Right ventricle myocardium inferior (tissue), 1 donor: ENCODE data around the gene ATF7. TPM values are rescaled to one million over a fixed set of nuclear protein-coding genes. Genes with fewer than 3 reads are reported as not detected.
"Not testable (repeated sequence)": the region's sequence is repeated elsewhere in the genome, so short reads cannot be mapped to it uniquely, and the experiment has no call there.

Experiments used
- ATAC-seq: fragments of 200-7000 bp; cut with Tn5 transposase; one replicate; pipeline ENCODE4 v1.9.1; 2020; ENCODE audit warnings: mild to moderate bottlenecking, moderate library complexity
- DNase-seq: peaks from one replicate; pipeline ENCODE4 v3.0.0; 2021; ENCODE audit errors: missing footprints
- intact Hi-C: fragments of 100-400 bp; cut with DNase I; formaldehyde crosslinking; loops from one replicate; pipeline ENCODE4 v1.11.0; 2022
- total RNA-seq: library from RNA; stranded (reverse); fragmentation: NEBNext Ultra II Directional; extraction: Animal tissue kit (Norgen Biotek cat#: 25700); gene quantifications from one replicate; pipeline ENCODE4 v1.2.1, GENCODE V29; 2021
- donor health status: DM: no; HTN: yes; CAD: no; lungs with severe emphysema.

ATF7 gene
- total RNA-seq, 1 donor from 2014 or later: 39.8 TPM

- ATAC-seq: no peak
- intact Hi-C loops: no loop called here
- no peak for DNase-seq
These were observed 10.5 kb upstream of the ATF7 start for GRCh38 chr12:53636641-53637040.

GRCh38 chr12:53635708-53636107 is 9.5 kb upstream of the ATF7 start:
- DNase-seq, ATAC-seq, intact Hi-C loops: not testable (repeated sequence)

- ATAC-seq (no peak), DNase-seq (no peak)
- intact Hi-C loops: no loop called here
These were observed 5.5 kb upstream of the ATF7 start for GRCh38 chr12:53631721-53632120.

GRCh38 chr12:53627919-53628318 is 1.7 kb upstream of the ATF7 start:
- ATAC-seq: no peak
- no peak for DNase-seq
- intact Hi-C loops: loop anchor here (5.0 kb wide), 1 partner anchor 36 kb away; no protein-coding TSS in a partner anchor

- ATAC-seq (no peak), DNase-seq (no peak)
- intact Hi-C loops: loop anchor here (1.0 to 5.0 kb wide), 3 partner anchors 34 to 82 kb away; partner anchors contain the start of gene ATP5MC2
These were observed 554 bp upstream of the ATF7 start for GRCh38 chr12:53626702-53627169.

DNA sequence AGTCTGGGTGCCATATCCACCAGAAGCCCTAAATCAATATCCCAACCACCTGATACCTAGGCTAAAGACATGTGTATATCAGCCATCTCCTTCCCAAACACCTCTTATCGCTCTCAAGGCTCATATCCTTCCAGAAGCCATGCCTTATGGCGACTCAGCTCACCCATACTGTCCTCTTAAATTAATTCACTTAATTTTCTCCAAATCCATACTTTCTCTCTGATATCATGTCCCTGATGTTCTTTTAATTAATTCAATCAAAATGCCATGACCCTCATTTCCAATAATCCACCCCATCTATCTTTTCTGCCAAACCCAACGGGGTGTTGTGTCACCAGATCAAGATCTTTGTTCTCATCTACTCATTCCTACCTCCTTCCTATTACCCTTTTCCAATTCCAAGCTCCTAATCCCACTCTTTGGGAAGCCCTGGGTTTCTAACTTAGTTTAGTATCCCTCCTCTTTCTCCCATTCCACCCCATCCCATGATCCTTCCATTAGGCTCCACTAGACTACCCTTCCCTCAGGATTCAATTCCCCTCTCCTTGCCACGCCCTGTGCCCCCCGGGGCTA is 723 bp downstream of the ATF7 start:
- ATAC-seq: no peak
- intact Hi-C loops: loop anchor here (2.0 to 5.0 kb wide), 2 partner anchors 33 kb away; no protein-coding TSS in a partner anchor
- no peak for DNase-seq

DNA sequence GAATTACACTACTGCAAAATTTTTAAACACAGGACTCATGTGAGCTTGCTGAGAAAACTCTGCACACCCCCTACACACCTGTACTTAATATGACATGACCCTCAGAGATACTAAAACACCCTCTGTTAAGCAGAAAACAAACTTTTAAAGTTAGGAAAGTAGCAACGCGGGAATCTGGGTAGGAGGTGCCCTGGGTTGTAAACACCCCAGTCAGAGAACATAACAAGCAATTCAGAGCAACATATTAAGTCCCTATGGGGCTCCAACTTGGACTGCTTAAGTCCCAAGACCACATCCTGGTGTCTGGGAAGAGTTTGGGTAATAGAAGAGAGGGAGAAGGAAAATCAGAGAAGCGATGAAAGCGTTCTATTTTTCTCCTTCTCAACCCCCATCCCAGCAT is 1.2 kb downstream of the ATF7 start:
- ATAC-seq (no peak), DNase-seq (no peak)
- intact Hi-C loops: loop anchor here (2.0 to 5.0 kb wide), 2 partner anchors 33 to 34 kb away; no protein-coding TSS in a partner anchor

DNA sequence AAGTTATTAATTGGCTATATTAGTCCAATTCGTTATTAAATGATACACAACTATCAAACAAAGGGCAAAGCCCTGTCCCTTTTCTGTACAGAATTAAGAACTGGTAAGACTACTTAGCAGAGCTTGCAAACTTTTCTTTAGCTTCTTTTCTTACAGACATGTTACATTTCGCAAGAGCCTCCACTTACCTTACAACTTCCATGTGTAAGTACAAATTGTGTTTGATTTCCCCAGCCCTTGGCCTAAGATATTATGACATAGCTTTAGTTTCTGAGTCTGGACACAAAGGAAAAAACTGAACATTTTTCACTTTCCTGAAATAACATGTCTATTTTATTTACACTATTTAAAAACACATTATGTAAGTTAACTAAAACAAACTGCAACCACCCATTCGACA is 1.7 kb downstream of the ATF7 start:
- intact Hi-C loops: loop anchor here (2.0 kb wide), 1 partner anchor 34 kb away; no protein-coding TSS in a partner anchor
- DNase-seq (no peak), ATAC-seq (no peak)

DNA sequence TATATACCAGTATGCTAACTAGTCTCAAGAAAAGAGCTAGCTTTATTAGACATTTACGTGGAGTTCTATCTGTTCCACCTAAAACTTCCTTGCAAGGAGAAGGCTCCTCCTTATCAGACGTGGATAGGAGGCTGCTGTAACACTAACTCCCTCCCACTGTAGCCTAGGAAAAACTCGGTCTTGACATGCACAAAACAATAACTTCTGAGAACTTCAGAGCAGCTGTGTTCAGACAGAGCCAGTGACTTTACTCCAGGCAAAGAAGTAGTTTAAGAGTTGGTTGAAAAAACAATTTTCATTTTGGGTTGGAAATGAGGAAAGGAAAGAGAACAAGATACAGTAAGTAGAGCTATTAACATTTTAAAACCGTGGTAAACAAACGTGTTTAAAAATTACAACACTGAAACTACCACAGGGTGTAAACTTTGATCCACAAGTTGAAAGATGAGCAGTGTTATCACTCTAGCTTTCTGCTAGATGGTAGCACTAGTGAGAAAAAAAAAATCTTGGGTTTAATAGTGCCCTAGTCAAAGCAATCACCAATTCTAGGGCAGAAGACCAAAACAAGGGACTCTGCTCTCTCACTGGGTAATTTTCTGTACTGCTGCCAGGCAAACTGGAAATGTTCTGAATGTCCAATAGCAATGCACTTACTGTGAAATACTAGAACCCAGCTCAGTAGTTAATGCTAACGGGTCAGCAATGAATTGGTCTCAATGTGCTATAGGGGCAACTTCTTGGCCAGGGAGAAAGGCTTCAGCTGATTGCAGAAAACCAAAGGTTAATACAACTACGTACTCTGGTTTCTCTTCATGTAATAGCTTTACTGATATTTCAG is 2.4 kb downstream of the ATF7 start:
- ATAC-seq (no peak), DNase-seq (no peak)
- intact Hi-C loops: loop anchor here (2.0 kb wide), 1 partner anchor 35 kb away; no protein-coding TSS in a partner anchor

DNA sequence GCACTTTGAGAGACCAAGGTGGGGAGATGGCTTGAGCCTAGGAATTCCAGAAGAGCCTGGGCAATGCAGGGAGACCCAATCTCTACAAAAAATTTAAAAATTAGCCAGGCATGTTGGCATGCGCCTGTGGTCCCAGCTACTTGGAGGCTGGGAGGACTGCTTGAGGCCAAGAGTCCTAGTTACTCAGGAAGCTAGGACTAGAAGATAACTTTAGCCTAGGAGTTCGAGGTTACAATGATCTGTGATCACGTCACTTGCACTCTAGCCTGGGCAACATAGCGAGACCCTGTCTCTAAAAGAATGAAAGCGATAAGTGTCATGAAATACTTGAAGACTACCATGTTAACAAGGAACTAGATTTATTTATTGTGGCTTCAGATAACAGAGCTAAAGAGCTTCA is 3.5 kb downstream of the ATF7 start:
- ATAC-seq (no peak), DNase-seq (no peak)
- intact Hi-C loops: no loop called here

- ATAC-seq: no peak
- DNase-seq: no peak
- intact Hi-C loops: no loop called here
These were observed 7.9 kb downstream of the ATF7 start for GRCh38 chr12:53618275-53618674.

DNA sequence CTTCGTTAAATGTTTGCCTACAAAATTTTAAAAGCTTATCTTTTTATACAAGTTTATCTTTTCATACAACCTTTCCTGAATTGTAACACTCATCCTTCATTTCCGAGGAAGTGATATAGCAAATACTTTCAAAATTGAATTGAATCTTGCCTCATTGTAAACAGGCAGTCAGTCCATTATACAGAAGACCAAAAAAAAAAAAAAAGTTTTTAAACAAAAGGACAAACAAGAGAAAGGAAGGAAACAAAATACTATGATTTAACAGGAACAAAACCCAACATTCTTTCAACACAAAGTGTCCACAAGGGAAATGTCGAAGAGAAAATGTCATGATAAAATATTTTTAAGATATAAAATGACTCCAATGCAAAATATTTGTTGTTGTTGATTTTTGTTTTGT is 8.5 kb downstream of the ATF7 start:
- intact Hi-C loops: no loop called here
- ATAC-seq: no peak
- DNase-seq: no peak

DNA sequence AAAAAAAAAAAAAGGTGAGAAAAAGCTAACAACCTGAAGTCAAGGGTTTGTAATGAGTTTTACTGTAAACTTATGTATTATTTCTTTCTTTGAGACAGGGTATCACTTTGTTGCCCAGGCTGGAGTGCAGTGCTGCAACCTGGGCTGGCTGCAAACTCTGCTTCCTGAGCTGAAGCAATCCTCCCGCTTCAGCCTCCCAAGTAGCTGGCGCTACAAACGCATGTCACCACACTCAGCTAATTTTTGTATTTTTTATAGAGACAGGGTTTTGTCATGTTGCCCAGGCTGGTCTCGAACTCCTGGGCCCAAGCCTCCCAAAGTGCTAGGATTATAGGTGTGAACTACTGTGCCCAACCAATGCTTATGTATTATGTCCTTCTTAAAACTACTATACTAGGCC is 9.2 kb downstream of the ATF7 start:
- DNase-seq (no peak), ATAC-seq (no peak)
- intact Hi-C loops: no loop called here

GRCh38 chr12:53613821-53614220 is 12.4 kb downstream of the ATF7 start:
- DNase-seq (no peak), ATAC-seq (no peak)
- intact Hi-C loops: no loop called here

DNA sequence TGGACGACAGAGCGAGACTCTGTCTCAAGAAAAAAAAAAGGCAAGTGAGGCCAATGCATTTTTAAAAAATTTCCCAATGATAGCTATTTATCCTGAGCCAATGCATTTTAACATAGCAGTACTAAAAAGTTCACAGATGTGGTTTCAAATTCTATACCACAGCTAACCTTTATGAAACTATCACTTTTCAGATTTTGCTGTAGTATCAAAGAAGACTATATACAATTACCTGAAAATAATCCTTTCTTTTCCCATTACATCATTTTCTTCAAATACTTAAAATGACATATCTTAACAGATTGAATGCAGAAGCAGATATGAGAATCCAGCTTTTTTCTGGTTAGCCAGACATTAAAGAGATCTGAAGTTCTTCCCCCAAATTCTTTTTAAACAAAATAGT is 13.2 kb downstream of the ATF7 start:
- ATAC-seq: no peak
- intact Hi-C loops: no loop called here
- no peak for DNase-seq

- intact Hi-C loops: no loop called here
- no peak for ATAC-seq
These were observed 14.9 kb downstream of the ATF7 start for GRCh38 chr12:53611304-53611703.

GRCh38 chr12:53606688-53607087 is 19.5 kb downstream of the ATF7 start:
- intact Hi-C loops, DNase-seq, ATAC-seq: not testable (repeated sequence)

More at GRCh38 chr12:53611304-53611703, 14.9 kb downstream of the ATF7 start:
- no peak for DNase-seq

GRCh38 chr12:53604581-53604980 is 21.6 kb downstream of the ATF7 start:
- DNase-seq (no peak), ATAC-seq (no peak)
- intact Hi-C loops: no loop called here

- intact Hi-C loops: no loop called here
- no peak for DNase-seq
- ATAC-seq: no peak
These were observed 22.4 kb downstream of the ATF7 start for GRCh38 chr12:53603804-53604203.

- DNase-seq (no peak), ATAC-seq (no peak)
- intact Hi-C loops: no loop called here
These were observed 23.0 kb downstream of the ATF7 start for GRCh38 chr12:53603196-53603595.
